ENCODE data around the gene ZNF726.
"Not testable (repeated sequence)": the region's sequence is repeated elsewhere in the genome, so short reads cannot be mapped to it uniquely, and the experiment has no call there.

Gene ZNF726

DNA sequence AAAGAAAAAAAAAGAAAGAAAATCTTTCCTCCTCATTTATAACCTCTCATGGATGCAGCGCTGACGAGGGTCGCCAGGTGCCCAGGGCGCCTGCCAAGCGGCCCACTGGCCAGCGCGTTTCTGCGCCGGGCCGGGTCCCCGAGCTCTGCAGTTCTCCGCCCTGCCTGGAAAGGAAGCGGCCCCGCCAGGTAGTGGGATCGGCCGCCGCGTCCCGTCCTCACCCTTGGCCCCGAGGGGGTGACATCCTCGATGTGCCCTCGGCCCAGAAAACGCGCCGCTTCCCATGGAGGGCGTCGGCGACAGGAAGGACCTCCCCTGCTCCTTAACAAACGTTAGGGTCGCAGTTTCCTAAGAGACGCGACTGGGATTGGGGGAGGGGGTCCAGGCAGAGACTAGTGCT is 56.9 kb downstream of the ZNF726 start:
- DNase-seq (ENCODE audit: extremely low read depth, low read depth) = no peak
- TF ChIP-seq, protein P1, sequence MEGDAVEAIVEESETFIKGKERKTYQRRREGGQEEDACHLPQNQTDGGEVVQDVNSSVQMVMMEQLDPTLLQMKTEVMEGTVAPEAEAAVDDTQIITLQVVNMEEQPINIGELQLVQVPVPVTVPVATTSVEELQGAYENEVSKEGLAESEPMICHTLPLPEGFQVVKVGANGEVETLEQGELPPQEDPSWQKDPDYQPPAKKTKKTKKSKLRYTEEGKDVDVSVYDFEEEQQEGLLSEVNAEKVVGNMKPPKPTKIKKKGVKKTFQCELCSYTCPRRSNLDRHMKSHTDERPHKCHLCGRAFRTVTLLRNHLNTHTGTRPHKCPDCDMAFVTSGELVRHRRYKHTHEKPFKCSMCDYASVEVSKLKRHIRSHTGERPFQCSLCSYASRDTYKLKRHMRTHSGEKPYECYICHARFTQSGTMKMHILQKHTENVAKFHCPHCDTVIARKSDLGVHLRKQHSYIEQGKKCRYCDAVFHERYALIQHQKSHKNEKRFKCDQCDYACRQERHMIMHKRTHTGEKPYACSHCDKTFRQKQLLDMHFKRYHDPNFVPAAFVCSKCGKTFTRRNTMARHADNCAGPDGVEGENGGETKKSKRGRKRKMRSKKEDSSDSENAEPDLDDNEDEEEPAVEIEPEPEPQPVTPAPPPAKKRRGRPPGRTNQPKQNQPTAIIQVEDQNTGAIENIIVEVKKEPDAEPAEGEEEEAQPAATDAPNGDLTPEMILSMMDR (IDR thresholded peaks at IDR 0.05; ENCODE audit: low read depth, low read length) = no peak

GRCh38 chr19:23972161-23972560 is 57.5 kb downstream of the ZNF726 start:
- DNase-seq (ENCODE audit: extremely low read depth, low read depth) = no peak
- TF ChIP-seq, protein P1 (IDR thresholded peaks at IDR 0.05; ENCODE audit: low read depth, low read length) = no peak

- TF ChIP-seq, protein P1 (IDR thresholded peaks at IDR 0.05; ENCODE audit: low read depth, low read length) = no peak
- no peak for DNase-seq (ENCODE audit: extremely low read depth, low read depth)
Measured at GRCh38 chr19:23974941-23975340, 60.3 kb downstream of the ZNF726 start.

GRCh38 chr19:23976631-23977030 is 61.9 kb downstream of the ZNF726 start:
- not testable (repeated sequence) for DNase-seq (ENCODE audit: extremely low read depth, low read depth)

- DNase-seq (ENCODE audit: extremely low read depth, low read depth) = not testable (repeated sequence)
Measured at GRCh38 chr19:23977256-23977655, 62.6 kb downstream of the ZNF726 start.

- TF ChIP-seq, protein P1 (IDR thresholded peaks at IDR 0.05; ENCODE audit: low read depth, low read length) = no peak
- DNase-seq (ENCODE audit: extremely low read depth, low read depth) = no peak
Measured at GRCh38 chr19:23978068-23978467, 63.4 kb downstream of the ZNF726 start.

DNA sequence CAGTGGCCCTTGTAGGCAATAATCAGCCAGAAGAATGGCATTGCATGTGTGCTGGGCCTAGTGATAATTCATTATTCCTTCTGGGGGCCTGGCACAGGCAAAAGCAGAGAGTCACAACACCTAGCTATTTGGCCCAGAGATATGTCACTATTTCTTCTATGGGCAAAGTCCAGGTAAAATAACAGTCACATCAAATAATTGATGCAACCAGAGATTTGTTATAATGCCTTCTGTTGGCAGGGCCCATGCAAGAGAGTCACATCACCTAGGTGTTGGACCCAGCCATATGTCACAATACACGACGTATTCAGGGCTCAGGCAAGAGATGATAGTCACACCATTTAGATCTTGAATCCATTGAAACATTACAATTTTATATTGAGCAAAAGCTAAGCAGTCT is 66.1 kb downstream of the ZNF726 start:
- no peak for DNase-seq (ENCODE audit: extremely low read depth, low read depth)
- TF ChIP-seq, protein P1 (IDR thresholded peaks at IDR 0.05; ENCODE audit: low read depth, low read length) = no peak

DNA sequence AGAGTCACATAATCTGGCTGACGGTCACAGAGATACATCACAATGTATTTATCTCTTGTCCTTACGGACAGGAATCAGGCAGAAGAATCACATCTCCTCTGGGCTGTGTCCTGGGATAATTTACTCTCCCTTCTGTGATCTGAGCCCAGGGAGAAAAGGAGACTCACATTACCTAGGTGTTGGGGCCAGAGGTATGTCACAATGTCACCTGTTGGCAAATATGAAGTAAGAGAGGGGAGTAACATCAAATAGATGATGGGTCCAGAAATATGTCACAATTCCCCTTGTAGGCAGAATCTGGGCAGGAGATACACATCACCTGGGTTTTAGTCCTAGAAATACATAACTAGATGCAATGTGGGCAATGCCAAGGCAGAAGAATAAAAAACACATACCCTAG is 67.2 kb downstream of the ZNF726 start:
- no peak for DNase-seq (ENCODE audit: extremely low read depth, low read depth)
- TF ChIP-seq, protein P1 (IDR thresholded peaks at IDR 0.05; ENCODE audit: low read depth, low read length) = no peak

- no peak for DNase-seq (ENCODE audit: extremely low read depth, low read depth)
- TF ChIP-seq, protein P1 (IDR thresholded peaks at IDR 0.05; ENCODE audit: low read depth, low read length) = no peak
Measured at GRCh38 chr19:23983406-23983805, 68.7 kb downstream of the ZNF726 start.

Data from AG09319 (cell line).